ENCODE results near the gene ENSA. TPM values are rescaled to one million over a fixed set of nuclear protein-coding genes. Genes with fewer than 3 reads are reported as not detected.

Gene ENSA
- total RNA-seq, 1 experiment from 2014 or later = 207 TPM

- H3K27ac ChIP-seq (ENCODE audit: low read length) = peak overlapping the region; percentile 95
- no TSS peak for BruUV-seq (replicated peaks)
- intact Hi-C loops (cut with micrococcal nuclease; ENCODE audit: unreplicated experiment) = loop anchor here (5.0 kb wide), 1 partner anchor 34 kb away; no protein-coding TSS in a partner anchor
Observed at GRCh38 chr1:150578272-150579109, 50.9 kb downstream of the ENSA start.

GRCh38 chr1:150577557-150578271 is 51.7 kb downstream of the ENSA start:
- Histone ChIP-seq H3K4me1 (ENCODE audit: control insufficient read depth, insufficient read depth, low read length) (peaks cover 30% of the 10 kb centered on the region), H3K27me3 (ENCODE audit: control insufficient read depth, insufficient read depth, low read length) (no peaks in the 10 kb centered on the region), H3K9me3 (ENCODE audit: control insufficient read depth, insufficient read depth, low read depth, low read length) (no peaks in the 10 kb centered on the region), H3K27ac (ENCODE audit: low read length) (peak overlapping the region; percentile 95), H3K4me3 (ENCODE audit: low read depth in 2 of 2, low read length in 2 of 2) (peak overlapping the region; percentile 99 to 100), H3K36me3 (ENCODE audit: control insufficient read depth, insufficient read depth, low read length) (peaks cover 50% of the 10 kb centered on the region)
- ATAC-seq = no peak
- in situ Hi-C loops (cut with HindIII; ENCODE audit: low pct_unique_long_range_greater_than_20kb, low sequenced_read_pairs) = no loop called here
- intact Hi-C loops (cut with micrococcal nuclease; ENCODE audit: unreplicated experiment) = loop anchor here (5.0 kb wide), 1 partner anchor 35 kb away; no protein-coding TSS in a partner anchor
- ChIA-PET CTCF (no interaction called here), POLR2A (interaction anchor here (0.6 to 0.7 kb wide), 2 partner anchors 250 to 415 kb away, joined by 3 read pairs; no protein-coding TSS in a partner anchor)
- DNase-seq (ENCODE audit: low read depth, low spot score) = no peak
- BruUV-seq (replicated peaks) = TSS peak; percentile 61
- 0 out of 2 replicates have a peak, but pooled peaks have one; percentile 5 for TF ChIP-seq POLR2AphosphoS5 (IDR thresholded peaks at IDR 0.05; ENCODE audit: low read depth, low read length)
- TF ChIP-seq TCF7L2 (IDR thresholded peaks at IDR 0.05; ENCODE audit: low read depth, low read length) = no peak
- TF ChIP-seq SIN3A (IDR thresholded peaks at IDR 0.05; ENCODE audit: borderline replicate concordance, insufficient read depth, low read depth, low read length) = no peak

More at GRCh38 chr1:150578272-150579109, 50.9 kb downstream of the ENSA start:
- TF ChIP-seq TCF7L2 (IDR thresholded peaks at IDR 0.05; ENCODE audit: low read depth, low read length) (no peak), SIN3A (IDR thresholded peaks at IDR 0.05; ENCODE audit: borderline replicate concordance, insufficient read depth, low read depth, low read length) (no peak), CTCF (IDR thresholded peaks at IDR 0.05) (no peak), POLR2AphosphoS5 (IDR thresholded peaks at IDR 0.05; ENCODE audit: low read depth, low read length) (no peak)
- in situ Hi-C loops (cut with HindIII; ENCODE audit: low pct_unique_long_range_greater_than_20kb, low sequenced_read_pairs) = no loop called here
- Histone ChIP-seq H3K9me3 (ENCODE audit: control insufficient read depth, insufficient read depth, low read depth, low read length) (no peaks in the 10 kb centered on the region), H3K4me3 (ENCODE audit: low read depth in 2 of 2, low read length in 2 of 2) (peak overlapping the region; percentile 99 to 100), H3K27me3 (ENCODE audit: control insufficient read depth, insufficient read depth, low read length) (no peaks in the 10 kb centered on the region), H3K36me3 (ENCODE audit: control insufficient read depth, insufficient read depth, low read length) (peaks cover 46% of the 10 kb centered on the region), H3K4me1 (ENCODE audit: control insufficient read depth, insufficient read depth, low read length) (peaks cover 22% of the 10 kb centered on the region)
- no peak for DNase-seq (ENCODE audit: low read depth, low spot score)
- peak; percentile 11 for ATAC-seq
- ChIA-PET POLR2A (interaction anchor here (0.5 to 1.6 kb wide), 9 partner anchors 8 to 58 kb away, joined by 3 to 15 read pairs (median 8); partner anchors contain the start of gene ENSA), CTCF (interaction anchor here (0.7 kb wide), 2 partner anchors 42 to 156 kb away, joined by 4 to 8 read pairs; no protein-coding TSS in a partner anchor)

GRCh38 chr1:150576794-150577556 is 52.4 kb downstream of the ENSA start:
- no peak for DNase-seq (ENCODE audit: low read depth, low spot score)
- POLR2A ChIA-PET = interaction anchor here (0.6 to 0.7 kb wide), 3 partner anchors 14 to 415 kb away, joined by 3 read pairs; no protein-coding TSS in a partner anchor
- H3K4me3 ChIP-seq (ENCODE audit: low read depth in 2 of 2, low read length in 2 of 2) = peak overlapping the region; percentile 99 to 100
- ATAC-seq = no peak
- no peaks in the 10 kb centered on the region for H3K9me3 ChIP-seq (ENCODE audit: control insufficient read depth, insufficient read depth, low read depth, low read length)
- no peaks in the 10 kb centered on the region for H3K27me3 ChIP-seq (ENCODE audit: control insufficient read depth, insufficient read depth, low read length)
- H3K27ac ChIP-seq (ENCODE audit: low read length) = peak overlapping the region; percentile 95
- CTCF ChIA-PET = interaction anchor here (0.6 kb wide), 1 partner anchor 17 kb away, joined by 3 read pairs; no protein-coding TSS in a partner anchor
- TF ChIP-seq SIN3A (IDR thresholded peaks at IDR 0.05; ENCODE audit: borderline replicate concordance, insufficient read depth, low read depth, low read length) (no peak), POLR2AphosphoS5 (IDR thresholded peaks at IDR 0.05; ENCODE audit: low read depth, low read length) (peak; percentile 10; the same call in 1 of the 2 replicates), REST (IDR thresholded peaks at IDR 0.05; ENCODE audit: insufficient read depth in 1 of 2, low read depth in 2 of 2, low read length in 1 of 2) (no peak), CTCF (IDR thresholded peaks at IDR 0.05) (no peak), TCF7L2 (IDR thresholded peaks at IDR 0.05; ENCODE audit: low read depth, low read length) (no peak)
- no TSS peak for BruUV-seq (replicated peaks)
- peaks cover 53% of the 10 kb centered on the region for H3K36me3 ChIP-seq (ENCODE audit: control insufficient read depth, insufficient read depth, low read length)
- in situ Hi-C loops (cut with HindIII; ENCODE audit: low pct_unique_long_range_greater_than_20kb, low sequenced_read_pairs) (no loop called here), intact Hi-C loops (cut with micrococcal nuclease; ENCODE audit: unreplicated experiment) (loop anchor here (5.0 kb wide), 1 partner anchor 35 kb away; no protein-coding TSS in a partner anchor)
- H3K4me1 ChIP-seq (ENCODE audit: control insufficient read depth, insufficient read depth, low read length) = peaks cover 35% of the 10 kb centered on the region

Measured in Panc1 (cell line).